HG03460 (cell line): Measurements from ENCODE around the gene SPATA22.
"Not testable (repeated sequence)": the region's sequence is repeated elsewhere in the genome, so short reads cannot be mapped to it uniquely, and the experiment has no call there.

Experiments
- ATAC-seq: cut with Tn5 transposase; IDR thresholded peaks from one replicate; pipeline ENCODE4 v1.9.1; 2021; ENCODE audit not compliant: unreplicated experiment

SPATA22 gene

GRCh38 chr17:3475251-3475685 lies 3.6 kb upstream of the SPATA22 start:
- ATAC-seq, result no peak

GRCh38 chr17:3474212-3474611 lies 2.6 kb upstream of the SPATA22 start:
- no peak for ATAC-seq

GRCh38 chr17:3472137-3472536 lies 518 bp upstream of the SPATA22 start:
- no peak for ATAC-seq

GRCh38 chr17:3469529-3469928 lies 2.1 kb downstream of the SPATA22 start:
- no peak for ATAC-seq

- not testable (repeated sequence) for ATAC-seq
These were observed 5.3 kb downstream of the SPATA22 start for GRCh38 chr17:3466355-3466754.

GRCh38 chr17:3448059-3448665 lies 23.5 kb downstream of the SPATA22 start:
- ATAC-seq, result no peak

GRCh38 chr17:3447625-3448024 lies 24.0 kb downstream of the SPATA22 start:
- ATAC-seq, result no peak

GRCh38 chr17:3440451-3440850 lies 31.2 kb downstream of the SPATA22 start:
- ATAC-seq, result no peak

GRCh38 chr17:3438368-3438767 lies 33.3 kb downstream of the SPATA22 start:
- ATAC-seq, result no peak

GRCh38 chr17:3433741-3434140 lies 37.9 kb downstream of the SPATA22 start, which contains the start of gene OR1E2:
Gene OR1E2, minus strand, starts transcription at chr17:3433841. Its CDS starts 0 bp downstream, at chr17:3433841.
- no peak for ATAC-seq

GRCh38 chr17:3433215-3433614 lies 38.4 kb downstream of the SPATA22 start:
- ATAC-seq, result not testable (repeated sequence)

GRCh38 chr17:3418222-3418621 lies 53.4 kb downstream of the SPATA22 start:
- no peak for ATAC-seq

GRCh38 chr17:3415610-3416009 lies 56.0 kb downstream of the SPATA22 start:
- no peak for ATAC-seq

- not testable (repeated sequence) for ATAC-seq
These were observed 59.4 kb downstream of the SPATA22 start for GRCh38 chr17:3412216-3412615.

GRCh38 chr17:3411070-3411469 lies 60.5 kb downstream of the SPATA22 start, which contains the start of gene OR3A3:
Gene OR3A3, plus strand, starts transcription at chr17:3411370.
- ATAC-seq, result no peak

- ATAC-seq, result not testable (repeated sequence)
These were observed 67.8 kb downstream of the SPATA22 start for GRCh38 chr17:3403856-3404255.

- ATAC-seq, result no peak
These were observed 69.8 kb downstream of the SPATA22 start for GRCh38 chr17:3401786-3402185.

- no peak for ATAC-seq
These were observed 71.6 kb downstream of the SPATA22 start for GRCh38 chr17:3400055-3400454.

GRCh38 chr17:3398310-3398709 lies 73.3 kb downstream of the SPATA22 start, which contains the start of gene OR1E1:
Gene OR1E1, minus strand, starts transcription at chr17:3398410. Its CDS starts 0 bp downstream, at chr17:3398410.
- ATAC-seq, result no peak

GRCh38 chr17:3397801-3398200 lies 73.8 kb downstream of the SPATA22 start:
- ATAC-seq, result not testable (repeated sequence)
